ENCODE results near the gene KRT6A. TPM values are rescaled to one million over a fixed set of nuclear protein-coding genes. Genes with fewer than 3 reads are reported as not detected.

KRT6A gene
- total RNA-seq, 2 donors from 2014 or later = not detected

- intact Hi-C loops (cut with DNase I) = no loop called here
- Histone ChIP-seq H3K36me3 (no peaks in the 10 kb centered on the region), H3K9ac (ENCODE audit: low read depth in 2 of 2, low read length in 2 of 2) (no peak overlapping the region), H3K9me3 (no peaks in the 10 kb centered on the region), H3K27ac (no peak overlapping the region), H3K4me3 (no peak overlapping the region), H3K27me3 (no peaks in the 10 kb centered on the region), H3K4me1 (no peaks in the 10 kb centered on the region)
- TF ChIP-seq, protein P1, sequence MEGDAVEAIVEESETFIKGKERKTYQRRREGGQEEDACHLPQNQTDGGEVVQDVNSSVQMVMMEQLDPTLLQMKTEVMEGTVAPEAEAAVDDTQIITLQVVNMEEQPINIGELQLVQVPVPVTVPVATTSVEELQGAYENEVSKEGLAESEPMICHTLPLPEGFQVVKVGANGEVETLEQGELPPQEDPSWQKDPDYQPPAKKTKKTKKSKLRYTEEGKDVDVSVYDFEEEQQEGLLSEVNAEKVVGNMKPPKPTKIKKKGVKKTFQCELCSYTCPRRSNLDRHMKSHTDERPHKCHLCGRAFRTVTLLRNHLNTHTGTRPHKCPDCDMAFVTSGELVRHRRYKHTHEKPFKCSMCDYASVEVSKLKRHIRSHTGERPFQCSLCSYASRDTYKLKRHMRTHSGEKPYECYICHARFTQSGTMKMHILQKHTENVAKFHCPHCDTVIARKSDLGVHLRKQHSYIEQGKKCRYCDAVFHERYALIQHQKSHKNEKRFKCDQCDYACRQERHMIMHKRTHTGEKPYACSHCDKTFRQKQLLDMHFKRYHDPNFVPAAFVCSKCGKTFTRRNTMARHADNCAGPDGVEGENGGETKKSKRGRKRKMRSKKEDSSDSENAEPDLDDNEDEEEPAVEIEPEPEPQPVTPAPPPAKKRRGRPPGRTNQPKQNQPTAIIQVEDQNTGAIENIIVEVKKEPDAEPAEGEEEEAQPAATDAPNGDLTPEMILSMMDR (IDR thresholded peaks at IDR 0.05) = no peak
- no peak for DNase-seq
These were observed 52.2 kb downstream of the KRT6A start for GRCh38 chr12:52440821-52441319.

GRCh38 chr12:52439845-52440244 is 53.2 kb downstream of the KRT6A start:
- no peak overlapping the region for H3K4me3 ChIP-seq

GRCh38 chr12:52439420-52439819 is 53.6 kb downstream of the KRT6A start:
- TF ChIP-seq, protein P1 (IDR thresholded peaks at IDR 0.05) = no peak
- DNase-seq = no peak
- Histone ChIP-seq H3K4me3 (no peak overlapping the region), H3K9me3 (no peaks in the 10 kb centered on the region), H3K36me3 (no peaks in the 10 kb centered on the region), H3K27me3 (no peaks in the 10 kb centered on the region), H3K4me1 (no peaks in the 10 kb centered on the region), H3K27ac (no peak overlapping the region), H3K9ac (ENCODE audit: low read depth in 2 of 2, low read length in 2 of 2) (no peak overlapping the region)
- intact Hi-C loops (cut with DNase I) = no loop called here

More at GRCh38 chr12:52439845-52440244, 53.2 kb downstream of the KRT6A start:
- TF ChIP-seq, protein P1 (IDR thresholded peaks at IDR 0.05) = no peak
- intact Hi-C loops (cut with DNase I) = no loop called here
- DNase-seq = no peak
- H3K27me3 ChIP-seq = no peaks in the 10 kb centered on the region
- H3K27ac ChIP-seq = no peak overlapping the region
- no peaks in the 10 kb centered on the region for H3K4me1 ChIP-seq
- no peaks in the 10 kb centered on the region for H3K9me3 ChIP-seq
- H3K9ac ChIP-seq (ENCODE audit: low read depth in 2 of 2, low read length in 2 of 2) = no peak overlapping the region
- no peaks in the 10 kb centered on the region for H3K36me3 ChIP-seq

- H3K4me1 ChIP-seq = no peaks in the 10 kb centered on the region
- H3K9ac ChIP-seq (ENCODE audit: low read depth in 2 of 2, low read length in 2 of 2) = no peak overlapping the region
- no peak for DNase-seq
- TF ChIP-seq, protein P1 (IDR thresholded peaks at IDR 0.05) = no peak
- H3K36me3 ChIP-seq = no peaks in the 10 kb centered on the region
- H3K27me3 ChIP-seq = no peaks in the 10 kb centered on the region
- intact Hi-C loops (cut with DNase I) = no loop called here
- no peaks in the 10 kb centered on the region for H3K9me3 ChIP-seq
- H3K27ac ChIP-seq = no peak overlapping the region
- no peak overlapping the region for H3K4me3 ChIP-seq
These were observed 54.5 kb downstream of the KRT6A start for GRCh38 chr12:52438305-52439301.

DNA sequence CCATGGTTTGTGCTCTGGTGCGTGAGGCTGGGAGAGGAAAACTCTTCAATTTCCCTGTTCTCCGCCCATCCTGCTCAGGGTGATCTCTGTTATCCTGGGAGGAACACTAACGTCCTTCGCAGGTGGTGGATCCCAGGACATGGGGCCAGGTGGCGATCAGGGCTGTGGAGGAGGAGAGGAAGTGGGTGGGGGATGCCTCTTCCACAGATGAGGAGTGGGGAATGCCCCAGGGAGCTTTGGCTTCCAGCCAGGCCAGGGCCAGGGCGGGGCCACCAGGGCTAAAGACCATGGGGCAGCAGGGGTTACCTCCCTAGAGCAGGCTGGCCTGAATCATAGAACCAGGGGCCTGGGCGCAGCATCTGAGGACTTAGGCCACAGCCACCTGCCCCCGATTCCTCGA is 55.5 kb downstream of the KRT6A start:
- Histone ChIP-seq H3K9me3 (no peaks in the 10 kb centered on the region), H3K27ac (no peak overlapping the region), H3K36me3 (no peaks in the 10 kb centered on the region), H3K27me3 (no peaks in the 10 kb centered on the region), H3K4me1 (no peaks in the 10 kb centered on the region), H3K9ac (ENCODE audit: low read depth in 2 of 2, low read length in 2 of 2) (no peak overlapping the region), H3K4me3 (no peak overlapping the region)
- intact Hi-C loops (cut with DNase I) = no loop called here
- no peak for DNase-seq
- TF ChIP-seq, protein P1 (IDR thresholded peaks at IDR 0.05) = no peak

Other genes with a start within 250 kb of the KRT6A start
- gene KRT86, start 218.6 kb downstream of the KRT6A start, total RNA-seq = under 1 TPM in 1 of 2 donors, not detected in 1; 0.16 TPM
- gene KRT81, start 201.7 kb downstream of the KRT6A start, total RNA-seq = under 1 TPM in 1 of 2 donors, not detected in 1; 0.77 TPM
- not detected for gene KRT83, start 171.9 kb downstream of the KRT6A start, total RNA-seq
- gene KRT85, start 125.8 kb downstream of the KRT6A start, total RNA-seq = not detected
- not detected for gene KRT84, start 107.6 kb downstream of the KRT6A start, total RNA-seq
- gene KRT82, start 86.9 kb downstream of the KRT6A start, total RNA-seq = not detected
- gene KRT75, start 58.9 kb downstream of the KRT6A start, total RNA-seq = under 1 TPM in 1 of 2 donors, not detected in 1; 0.10 TPM
- gene KRT6B, start 41.1 kb downstream of the KRT6A start, total RNA-seq = 1 to 10 TPM in 1 of 2 donors, under 1 TPM in 1; 0.13 to 1.4 TPM
- not detected for gene KRT6C, start 19.5 kb downstream of the KRT6A start, total RNA-seq
- not detected for gene KRT5, start 27.1 kb upstream of the KRT6A start, total RNA-seq
- not detected for gene KRT71, start 59.9 kb upstream of the KRT6A start, total RNA-seq
- not detected for gene KRT74, start 80.6 kb upstream of the KRT6A start, total RNA-seq
- gene KRT72, start 108.2 kb upstream of the KRT6A start, total RNA-seq = under 1 TPM in 1 of 2 donors, not detected in 1; 0.25 TPM
- not detected for gene KRT73, start 125.3 kb upstream of the KRT6A start, total RNA-seq
- gene KRT2, start 159.0 kb upstream of the KRT6A start, total RNA-seq = not detected
- gene KRT1, start 187.2 kb upstream of the KRT6A start, total RNA-seq = 1 to 10 TPM in 1 of 2 donors, not detected in 1; 1.2 TPM
- gene KRT77, start 210.3 kb upstream of the KRT6A start, total RNA-seq = not detected

All from colonic mucosa (tissue), 4 donors.